Stimulated activated CD8-positive, alpha-beta memory T cell treated with anti-CD3 and anti-CD28 coated beads, Interleukin-2, amount 100 ng/mL, for 48 hours (primary cell): ENCODE measurements around the gene SRGAP3.

Experiments
- DNase-seq, 2 donors: peaks; one replicate each; pipeline ENCODE4 v3.0.0-alpha.2; 2020; ENCODE audit warnings: low read depth in 2 of 2

The SRGAP3 gene

GRCh38 chr3:9143184-9143583, 106.3 kb downstream of the SRGAP3 start:
- DNase-seq, result no peak

GRCh38 chr3:9142362-9142761, 107.1 kb downstream of the SRGAP3 start:
- DNase-seq, result no peak

- DNase-seq, result no peak
Observed at GRCh38 chr3:9141928-9142289, 107.5 kb downstream of the SRGAP3 start.

GRCh38 chr3:9139366-9139765, 110.1 kb downstream of the SRGAP3 start:
- no peak for DNase-seq

GRCh38 chr3:9137676-9138075, 111.8 kb downstream of the SRGAP3 start:
- DNase-seq, result no peak

- DNase-seq, result no peak
Observed at GRCh38 chr3:9136746-9137465, 112.5 kb downstream of the SRGAP3 start.

GRCh38 chr3:9135930-9136525, 113.4 kb downstream of the SRGAP3 start:
- DNase-seq, result no peak

GRCh38 chr3:9135526-9135925, 113.9 kb downstream of the SRGAP3 start:
- DNase-seq, result no peak

GRCh38 chr3:9133656-9134055, 115.8 kb downstream of the SRGAP3 start:
- no peak for DNase-seq

- no peak for DNase-seq
Observed at GRCh38 chr3:9130345-9131305, 118.8 kb downstream of the SRGAP3 start.

- DNase-seq, result no peak
Observed at GRCh38 chr3:9129365-9129764, 120.1 kb downstream of the SRGAP3 start.

- DNase-seq, result no peak
Observed at GRCh38 chr3:9125278-9125951, 124.0 kb downstream of the SRGAP3 start.

- no peak for DNase-seq
Observed at GRCh38 chr3:9124730-9125129, 124.7 kb downstream of the SRGAP3 start.

- DNase-seq, result no peak
Observed at GRCh38 chr3:9123840-9124239, 125.6 kb downstream of the SRGAP3 start.

- DNase-seq, result no peak
Observed at GRCh38 chr3:9122732-9123364, 126.6 kb downstream of the SRGAP3 start.

- DNase-seq, result no peak
Observed at GRCh38 chr3:9121366-9122001, 128.0 kb downstream of the SRGAP3 start.

- DNase-seq, result no peak
Observed at GRCh38 chr3:9119331-9119730, 130.1 kb downstream of the SRGAP3 start.

- DNase-seq, result no peak
Observed at GRCh38 chr3:9118222-9118621, 131.2 kb downstream of the SRGAP3 start.

- DNase-seq, result no peak
Observed at GRCh38 chr3:9117220-9117619, 132.2 kb downstream of the SRGAP3 start.

- no peak for DNase-seq
Observed at GRCh38 chr3:9116336-9116735, 133.1 kb downstream of the SRGAP3 start.

- no peak for DNase-seq
Observed at GRCh38 chr3:9115336-9115735, 134.1 kb downstream of the SRGAP3 start.
